MM.1S (cell line): ENCODE results near the gene ANKRD34B.

Experiments used
- DNase-seq: peaks from one replicate; pipeline ENCODE4 v3.0.0-alpha.2; 2015
- H2AFZ ChIP-seq: fragments of 300-600 bp; sonication (generic); 2 replicates; pipeline ENCODE4 v1.6.0; 2016; ENCODE audit warnings: antibody characterized with exemption, low read length
- H3F3A ChIP-seq: fragments of 300-600 bp; sonication (generic); 2 replicates; pipeline ENCODE4 v1.6.1; 2016; ENCODE audit warnings: mild to moderate bottlenecking, antibody characterized with exemption, low read length, moderate library complexity, mixed read lengths; ENCODE audit not compliant: insufficient read depth
- H3K27ac ChIP-seq: fragments of 300-600 bp; sonication (generic); 2 replicates; pipeline ENCODE4 v1.5.1; 2016; ENCODE audit warnings: mild to moderate bottlenecking, low read length
- H3K27me3 ChIP-seq: fragments of 300-600 bp; sonication (generic); replicated peaks from 2 replicates; pipeline ENCODE4 v1.6.0; 2016; ENCODE audit warnings: low read length; ENCODE audit not compliant: insufficient read depth
- H3K36me3 ChIP-seq: fragments of 300-600 bp; sonication (generic); replicated peaks from 2 replicates; pipeline ENCODE4 v1.6.1; 2016; ENCODE audit warnings: mild to moderate bottlenecking, low read length, mixed read lengths; ENCODE audit not compliant: insufficient read depth
- H3K4me1 ChIP-seq: fragments of 300-600 bp; sonication (generic); 2 replicates; pipeline ENCODE4 v1.6.1; 2016; ENCODE audit warnings: low read length, mixed read lengths
- H3K4me2 ChIP-seq: fragments of 300-600 bp; sonication (generic); 2 replicates; pipeline ENCODE4 v1.6.0; 2016; ENCODE audit warnings: low read depth, low read length
- H3K4me3 ChIP-seq: fragments of 300-600 bp; sonication (generic); 2 replicates; pipeline ENCODE4 v1.5.1; 2016; ENCODE audit warnings: low read length, mixed read lengths
- H3K79me2 ChIP-seq: fragments of 300-600 bp; sonication (generic); 2 replicates; pipeline ENCODE4 v1.6.1; 2016; ENCODE audit warnings: mixed run types, low read length, mixed read lengths
- H3K9ac ChIP-seq: fragments of 300-600 bp; sonication (generic); 2 replicates; pipeline ENCODE4 v1.6.1; 2016; ENCODE audit warnings: low read length, mixed read lengths
- H3K9me2 ChIP-seq: fragments of 300-600 bp; sonication (generic); replicated peaks from 2 replicates; pipeline ENCODE4 v1.6.1; 2016; ENCODE audit warnings: mild to moderate bottlenecking, low read length, mixed read lengths; ENCODE audit not compliant: insufficient read depth
- H3K9me3 ChIP-seq: fragments of 300-600 bp; sonication (generic); replicated peaks from 2 replicates; pipeline ENCODE4 v1.6.1; 2016; ENCODE audit warnings: mild to moderate bottlenecking, low read length, mixed read lengths; ENCODE audit not compliant: insufficient read depth
- H4K20me1 ChIP-seq: fragments of 300-600 bp; sonication (generic); 2 replicates; pipeline ENCODE4 v1.6.1; 2016; ENCODE audit warnings: mild to moderate bottlenecking, low read length, moderate library complexity, mixed read lengths; ENCODE audit not compliant: insufficient read depth
- CTCF ChIP-seq: fragments of 300-600 bp; sonication (generic); IDR thresholded peaks from 2 replicates; pipeline ENCODE4 v1.5.1; 2016; ENCODE audit warnings: antibody characterized with exemption, low read length, mixed read lengths
- EZH2 ChIP-seq: fragments of 300-600 bp; sonication (generic); optimal IDR thresholded peaks from 2 replicates; pipeline ENCODE3; 2017; ENCODE audit warnings: low read depth, mild to moderate bottlenecking, antibody characterized with exemption, low read length, mixed read lengths
- EZH2phosphoT487 ChIP-seq: fragments of 300-600 bp; sonication (generic); IDR thresholded peaks from 2 replicates; pipeline ENCODE4 v1.6.1; 2018; ENCODE audit warnings: antibody characterized with exemption, low read length

The ANKRD34B gene

GRCh38 chr5:80569961-80570786 is at the start of gene ANKRD34B:
TSS of gene ANKRD34B (minus strand) at chr5:80570280. CDS start at chr5:80560019, 10,261 bp downstream.
- Histone ChIP-seq H3K27ac (no peak within 1 kb of the TSS), H3K79me2 (no peaks in the 10 kb centered on the region), H3F3A (no peaks in the 10 kb centered on the region), H4K20me1 (no peaks in the 10 kb centered on the region), H3K9me3 (no peaks in the 10 kb centered on the region), H3K36me3 (no peaks in the 10 kb centered on the region), H3K4me2 (peak within 1 kb of the TSS; percentile 98), H3K4me1 (no peaks in the 10 kb centered on the region), H3K4me3 (peak within 1 kb of the TSS; percentile 63), H3K27me3 (peaks cover 10% of the 10 kb centered on the region), H2AFZ (peak within 1 kb of the TSS; percentile 65), H3K9me2 (no peaks in the 10 kb centered on the region), H3K9ac (no peak within 1 kb of the TSS)
- TF ChIP-seq EZH2phosphoT487, result no peak
- TF ChIP-seq CTCF, result no peak
- TF ChIP-seq EZH2, result no peak
- DNase-seq, result peak; percentile 50

GRCh38 chr5:80619086-80619485 is 49.0 kb upstream of the ANKRD34B start:
- H3K27ac ChIP-seq, result no peak overlapping the region
- H3K9me3 ChIP-seq, result no peaks in the 10 kb centered on the region
- TF ChIP-seq EZH2phosphoT487 (no peak), CTCF (no peak), EZH2 (no peak)
- H2AFZ ChIP-seq, result no peak overlapping the region
- H3K79me2 ChIP-seq, result no peaks in the 10 kb centered on the region
- no peaks in the 10 kb centered on the region for H3K9me2 ChIP-seq
- no peaks in the 10 kb centered on the region for H3K27me3 ChIP-seq
- H3K4me3 ChIP-seq, result no peak overlapping the region
- no peak overlapping the region for H3K4me2 ChIP-seq
- H3F3A ChIP-seq, result no peaks in the 10 kb centered on the region
- DNase-seq, result no peak
- H4K20me1 ChIP-seq, result no peaks in the 10 kb centered on the region
- H3K4me1 ChIP-seq, result no peaks in the 10 kb centered on the region
- no peak overlapping the region for H3K9ac ChIP-seq
- H3K36me3 ChIP-seq, result no peaks in the 10 kb centered on the region

GRCh38 chr5:80618438-80618837 is 48.4 kb upstream of the ANKRD34B start:
- Histone ChIP-seq H3K9me2 (no peaks in the 10 kb centered on the region), H3K4me3 (no peak overlapping the region), H3K9me3 (no peaks in the 10 kb centered on the region), H2AFZ (no peak overlapping the region), H3K36me3 (no peaks in the 10 kb centered on the region), H3K27ac (no peak overlapping the region), H4K20me1 (no peaks in the 10 kb centered on the region), H3F3A (no peaks in the 10 kb centered on the region), H3K79me2 (no peaks in the 10 kb centered on the region), H3K9ac (no peak overlapping the region), H3K4me1 (no peaks in the 10 kb centered on the region), H3K27me3 (no peaks in the 10 kb centered on the region), H3K4me2 (no peak overlapping the region)
- TF ChIP-seq EZH2, result no peak
- TF ChIP-seq EZH2phosphoT487, result no peak
- TF ChIP-seq CTCF, result no peak
- no peak for DNase-seq
